Brain microvascular endothelial cell (primary cell): Measurements from ENCODE around the gene GOLGA6L1.
"Not testable (repeated sequence)": the region's sequence is repeated elsewhere in the genome, so short reads cannot be mapped to it uniquely, and the experiment has no call there.

Source experiments
- DNase-seq: peaks from one replicate; pipeline ENCODE4 v3.0.0-alpha.2; 2020
- H3K27ac ChIP-seq: fragments of 250-450 bp; sonication (Bioruptor Pico); 2 replicates; pipeline ENCODE4 v1.5.1; 2020; ENCODE audit warnings: mild to moderate bottlenecking, moderate library complexity
- H3K27me3 ChIP-seq: fragments of 250-450 bp; sonication (Bioruptor Pico); replicated peaks from 2 replicates; pipeline ENCODE4 v1.5.1; 2020; ENCODE audit warnings: mild to moderate bottlenecking
- H3K36me3 ChIP-seq: fragments of 250-450 bp; sonication (Bioruptor Pico); replicated peaks from 2 replicates; pipeline ENCODE4 v1.5.1; 2020; ENCODE audit warnings: mild to moderate bottlenecking
- H3K4me3 ChIP-seq: 2 replicates; pipeline ENCODE4 v1.5.1; 2011; ENCODE audit warnings: low read depth, mild to moderate bottlenecking, control low read depth, low read length, moderate library complexity
- CTCF ChIP-seq: IDR thresholded peaks from 2 replicates; pipeline ENCODE4 v1.5.1; 2011; ENCODE audit warnings: low read depth, mild to moderate bottlenecking, moderate library complexity, low read length, control low read depth, inconsistent platforms; ENCODE audit errors: missing control alignments
- in situ Hi-C: cut with HindIII; loops from 2 replicates; pipeline ENCODE4 v1.10.0; 2017; ENCODE audit warnings: low sequenced_read_pairs, low pct_ligation_motif_present

Gene GOLGA6L1

GRCh38 chr15:23095796-23096195 lies 40.8 kb downstream of the GOLGA6L1 start:
- Histone ChIP-seq H3K27ac (no peak overlapping the region), H3K4me3 (no peak overlapping the region), H3K27me3 (no peaks in the 10 kb centered on the region), H3K36me3 (no peaks in the 10 kb centered on the region)
- in situ Hi-C loops: no loop called here
- no peak for TF ChIP-seq CTCF
- no peak for DNase-seq

- no peak overlapping the region for H3K27ac ChIP-seq
- no peak for DNase-seq
- in situ Hi-C loops: no loop called here
- H3K36me3 ChIP-seq: no peaks in the 10 kb centered on the region
- no peaks in the 10 kb centered on the region for H3K27me3 ChIP-seq
- H3K4me3 ChIP-seq: no peak overlapping the region
- TF ChIP-seq CTCF: no peak
Observed at GRCh38 chr15:23083115-23083514, 53.5 kb downstream of the GOLGA6L1 start.

- H3K27ac ChIP-seq, H3K4me3 ChIP-seq, DNase-seq, H3K36me3 ChIP-seq, in situ Hi-C loops, H3K27me3 ChIP-seq: not testable (repeated sequence)
Observed at GRCh38 chr15:23081996-23082737, 54.5 kb downstream of the GOLGA6L1 start.

GRCh38 chr15:23081271-23081670 lies 55.4 kb downstream of the GOLGA6L1 start:
- in situ Hi-C loops: no loop called here
- Histone ChIP-seq H3K27ac (no peak overlapping the region), H3K4me3 (no peak overlapping the region), H3K27me3 (no peaks in the 10 kb centered on the region), H3K36me3 (no peaks in the 10 kb centered on the region)
- no peak for DNase-seq
- TF ChIP-seq CTCF: no peak

- no peak for DNase-seq
Observed at GRCh38 chr15:23079766-23080165, 56.9 kb downstream of the GOLGA6L1 start.

More at GRCh38 chr15:23079766-23080165, 56.9 kb downstream of the GOLGA6L1 start:
- TF ChIP-seq CTCF: no peak
- no peaks in the 10 kb centered on the region for H3K36me3 ChIP-seq
- in situ Hi-C loops: no loop called here
- no peak overlapping the region for H3K27ac ChIP-seq
- no peak overlapping the region for H3K4me3 ChIP-seq
- no peaks in the 10 kb centered on the region for H3K27me3 ChIP-seq
